ENCODE results near the gene ALK. TPM values are rescaled to one million over a fixed set of nuclear protein-coding genes. Genes with fewer than 3 reads are reported as not detected.

Gene ALK
- total RNA-seq, 8 experiments from 2014 or later = 0.49 to 8.8 (median 3.8) TPM

DNA sequence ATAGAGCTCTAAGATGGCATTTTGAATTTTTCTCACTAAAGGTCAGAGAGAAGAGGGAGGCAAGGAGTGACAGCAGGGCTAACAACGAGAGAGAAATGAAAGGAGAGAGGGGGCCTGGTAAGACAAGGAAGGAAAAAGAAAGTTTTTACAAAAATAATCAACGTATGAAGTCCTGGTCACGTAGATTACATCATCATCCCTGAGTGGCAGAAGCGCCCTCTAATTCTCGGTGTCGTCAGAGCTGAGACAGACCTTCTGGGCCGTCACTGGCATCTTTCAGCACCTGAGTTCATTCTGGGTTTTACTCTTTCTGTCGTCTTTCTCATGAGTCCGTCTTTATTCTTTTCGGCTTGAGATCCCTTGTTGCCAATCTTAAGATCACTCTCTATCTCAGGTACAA lies 329.8 kb downstream of the ALK start:
- Histone ChIP-seq H3K27ac (no peak overlapping the region), H3K4me3 (no peak overlapping the region), H3K4me1 (replicated peaks in 1 of 2) (peaks cover 0 to under 1% of the 10 kb centered on the region in 2 donors)
- no peak for ATAC-seq (replicated peaks in 6 of 8)
- whole genome bisulfite sequencing, 10 experiments = 67 to 97% (median 88%) methylated on average over 2 to 10 of the region's 10 CpGs
- in situ Hi-C loops (cut with MboI; ENCODE audit: low pct_unique_long_range_greater_than_20kb in 2 of 9, low sequenced_read_pairs in 9 of 9, unreplicated experiment in 9 of 9) = no loop called here

DNA sequence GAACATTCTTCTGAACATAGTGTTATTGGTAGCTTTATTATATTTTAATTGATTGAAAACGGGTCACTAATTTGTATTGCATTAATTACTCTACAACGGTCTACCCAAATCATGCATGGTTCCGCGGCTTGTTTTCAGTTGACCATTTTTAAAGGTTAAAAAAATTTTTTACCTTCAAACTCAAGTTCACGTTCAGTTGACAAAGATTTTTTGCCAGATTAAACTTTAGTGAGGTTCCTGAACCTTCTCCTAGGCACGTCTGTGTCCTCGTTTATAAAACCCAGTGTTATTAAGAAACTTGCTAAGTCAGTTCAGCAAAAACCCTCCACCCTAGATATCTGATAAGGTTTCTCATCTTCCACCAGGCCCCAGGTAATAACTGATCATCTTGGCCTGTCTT lies 331.2 kb downstream of the ALK start:
- WGBS, 10 experiments = 71 to 100% (median 96%) methylated on average over 1 to 7 of the region's 7 CpGs; no CpG with 5 or more reads in 2 of the 10 experiments

DNA sequence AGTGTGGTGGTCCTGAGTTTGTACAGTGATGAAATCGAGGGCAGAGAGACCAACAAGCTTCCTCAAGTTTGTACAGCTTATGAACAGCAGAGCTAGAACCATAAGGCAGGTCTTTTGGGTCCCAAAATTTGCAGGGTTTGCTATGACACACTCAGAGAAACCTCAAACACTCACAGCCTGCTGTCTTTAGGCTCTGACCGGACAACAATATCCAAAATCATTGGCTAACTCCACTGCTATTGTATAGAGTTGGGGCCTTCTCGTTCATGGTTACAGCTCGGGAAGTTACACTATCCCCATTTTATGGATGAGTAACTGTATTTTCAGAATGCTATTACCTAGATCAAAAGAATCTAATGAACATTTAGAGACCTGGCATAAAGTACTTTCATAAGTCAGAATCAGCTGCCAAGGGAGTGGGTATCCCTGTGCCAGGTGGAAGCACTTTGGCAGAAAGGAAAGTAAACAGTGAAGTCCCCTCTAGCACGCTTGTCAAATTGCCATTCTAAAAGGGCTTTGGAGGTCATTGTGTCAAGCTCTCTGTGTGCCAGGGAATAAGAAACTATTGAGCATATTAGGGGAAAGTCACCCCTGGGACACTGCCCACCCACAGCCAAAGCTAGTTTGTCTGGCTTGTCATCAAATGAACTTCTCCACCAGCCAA lies 331.8 kb downstream of the ALK start:
- in situ Hi-C loops (cut with MboI; ENCODE audit: low pct_unique_long_range_greater_than_20kb in 2 of 9, low sequenced_read_pairs in 9 of 9, unreplicated experiment in 9 of 9) = no loop called here
- no peak for ATAC-seq (replicated peaks in 6 of 8)
- no peak overlapping the region for H3K4me3 ChIP-seq
- 60 to 100% (median 89%) methylated on average over 1 to 5 of the region's 5 CpGs; no CpG with 5 or more reads in 1 of the 10 experiments for WGBS, 10 experiments
- H3K4me1 ChIP-seq (replicated peaks in 1 of 2) = no peaks in the 10 kb centered on the region
- H3K27ac ChIP-seq = no peak overlapping the region

More for the DNA sequence above, 331.2 kb downstream of the ALK start:
- no peak overlapping the region for H3K27ac ChIP-seq
- ATAC-seq (replicated peaks in 6 of 8) = no peak
- H3K4me1 ChIP-seq (replicated peaks in 1 of 2) = no peaks in the 10 kb centered on the region
- no peak overlapping the region for H3K4me3 ChIP-seq
- in situ Hi-C loops (cut with MboI; ENCODE audit: low pct_unique_long_range_greater_than_20kb in 2 of 9, low sequenced_read_pairs in 9 of 9, unreplicated experiment in 9 of 9) = no loop called here

DNA sequence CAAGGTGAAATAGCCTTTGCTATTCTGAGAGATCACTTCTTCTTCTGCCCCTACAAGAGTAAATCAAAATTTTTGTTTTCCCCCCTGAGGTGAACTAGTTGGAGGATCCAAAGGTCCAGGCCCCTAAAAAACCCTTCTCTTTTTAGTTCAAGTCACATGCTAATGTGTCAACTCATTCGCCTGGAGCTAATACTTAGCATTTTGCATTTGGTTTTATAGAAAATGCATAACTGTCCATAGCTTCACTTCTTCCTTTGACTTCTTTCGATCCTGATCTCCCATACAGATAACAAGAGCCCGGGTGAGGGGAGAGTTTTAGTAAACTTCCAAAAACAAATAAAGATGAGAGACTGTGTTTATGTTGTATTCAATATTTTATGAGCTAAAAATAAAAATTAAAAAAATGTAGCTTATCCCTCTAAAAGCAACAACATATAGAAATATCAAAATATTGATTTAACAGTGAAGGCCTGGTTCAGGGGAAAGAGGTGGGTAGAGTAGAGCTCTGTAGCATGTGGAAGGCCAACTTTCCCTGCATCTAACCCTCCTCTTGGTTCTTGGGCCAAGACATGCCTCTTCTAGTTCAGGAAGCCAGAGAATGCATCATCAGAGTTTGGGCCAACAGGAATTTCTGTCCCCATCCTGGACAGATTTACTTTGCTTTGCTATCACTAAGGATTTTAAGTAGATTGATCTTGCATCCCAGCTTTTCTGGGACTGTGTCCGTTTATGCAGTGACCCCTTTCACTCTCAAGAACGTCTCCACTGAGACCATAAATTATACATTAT lies 333.8 kb downstream of the ALK start:
- Histone ChIP-seq H3K27ac (no peak overlapping the region), H3K4me3 (no peak overlapping the region), H3K4me1 (replicated peaks in 1 of 2) (no peaks in the 10 kb centered on the region)
- ATAC-seq (replicated peaks in 6 of 8) = peak in 3 of 8 experiments; percentile 70 to 81 (median 73)
- in situ Hi-C loops (cut with MboI; ENCODE audit: low pct_unique_long_range_greater_than_20kb in 2 of 9, low sequenced_read_pairs in 9 of 9, unreplicated experiment in 9 of 9) = no loop called here
- 6 to 92% (median 80%) methylated on average over 1 to 5 of the region's 5 CpGs for WGBS, 10 experiments

DNA sequence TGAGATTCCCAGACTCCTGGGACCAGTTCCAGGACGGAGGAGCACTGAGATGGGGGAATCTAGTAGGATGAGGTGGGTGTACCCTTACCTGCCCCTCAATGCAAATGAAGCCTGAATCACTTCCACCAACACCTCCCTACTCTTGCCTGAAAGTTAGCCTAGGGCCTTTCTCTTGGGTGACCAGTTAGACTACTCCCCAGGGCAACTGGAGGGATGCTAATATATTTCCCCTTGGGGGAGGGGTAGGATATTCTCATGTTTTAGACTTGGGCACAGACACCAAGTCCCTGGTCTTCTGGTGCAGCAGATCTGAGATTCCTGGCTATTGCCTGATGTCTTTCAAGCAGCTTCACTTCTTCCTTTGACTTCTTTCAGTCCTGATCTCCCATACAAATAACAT lies 334.5 kb downstream of the ALK start:
- in situ Hi-C loops (cut with MboI; ENCODE audit: low pct_unique_long_range_greater_than_20kb in 2 of 9, low sequenced_read_pairs in 9 of 9, unreplicated experiment in 9 of 9) = no loop called here
- no peaks in the 10 kb centered on the region for H3K4me1 ChIP-seq (replicated peaks in 1 of 2)
- WGBS, 10 experiments = 63 to 100% (median 88%) methylated on average over 1 of the region's 1 CpG; no CpG with 5 or more reads in 6 of the 10 experiments
- no peak overlapping the region for H3K4me3 ChIP-seq
- H3K27ac ChIP-seq = no peak overlapping the region
- peak in 2 of 8 experiments; percentile 59 to 65 for ATAC-seq (replicated peaks in 6 of 8)

DNA sequence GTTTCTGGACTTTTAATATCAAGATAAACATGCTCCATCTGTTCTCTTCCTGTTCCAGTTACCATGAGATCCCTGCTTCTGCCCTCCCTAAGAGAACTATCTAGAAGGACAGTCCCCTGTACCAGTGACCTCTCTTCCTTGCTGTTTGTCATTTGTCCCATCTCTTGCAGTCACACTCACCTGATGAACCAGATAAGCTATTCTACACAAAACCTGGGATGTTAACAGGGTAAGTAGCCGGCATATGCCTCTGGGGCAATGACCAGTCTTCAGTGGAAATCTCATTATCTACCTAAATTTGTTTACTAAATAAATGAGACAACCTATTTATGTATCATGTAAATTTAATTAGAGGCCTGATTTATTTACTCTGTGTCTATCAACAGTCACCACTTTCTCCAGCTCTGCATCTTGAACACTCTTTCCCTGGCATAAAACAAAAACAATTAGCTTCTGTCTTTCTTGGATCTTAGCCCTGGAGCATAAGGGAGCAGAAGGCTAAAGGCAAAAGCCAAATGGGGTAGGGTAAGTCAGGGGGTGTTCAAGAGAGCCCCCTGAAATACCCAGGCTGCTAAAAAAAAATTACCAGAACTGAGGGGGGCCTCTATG lies 337.7 kb downstream of the ALK start:
- peaks cover 11 to 21% of the 10 kb centered on the region in 2 donors for H3K4me1 ChIP-seq (replicated peaks in 1 of 2)
- no peak for ATAC-seq (replicated peaks in 6 of 8)
- no peak overlapping the region for H3K4me3 ChIP-seq
- WGBS, 10 experiments = 80 to 100% (median 87%) methylated on average over 1 of the region's 1 CpG; no CpG with 5 or more reads in 4 of the 10 experiments
- H3K27ac ChIP-seq = no peak overlapping the region
- in situ Hi-C loops (cut with MboI; ENCODE audit: low pct_unique_long_range_greater_than_20kb in 2 of 9, low sequenced_read_pairs in 9 of 9, unreplicated experiment in 9 of 9) = no loop called here

DNA sequence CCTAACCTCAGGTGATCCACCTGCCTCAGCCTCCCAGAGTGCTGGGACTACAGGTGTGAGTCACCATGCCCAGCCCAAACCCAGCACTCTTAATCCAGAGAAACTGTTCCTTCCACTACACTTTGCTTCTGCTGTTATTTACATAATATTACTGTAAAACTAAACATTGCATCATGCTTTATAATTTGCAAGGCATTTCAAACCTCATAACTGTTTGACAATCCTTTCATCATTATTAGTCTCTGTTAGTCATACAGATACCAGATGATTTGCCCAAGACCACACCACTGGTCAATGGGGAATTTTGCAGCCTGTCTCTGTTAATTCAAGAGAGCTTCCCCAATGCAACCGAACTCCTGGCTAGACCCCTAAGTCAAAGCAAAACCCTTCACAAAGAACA lies 338.3 kb downstream of the ALK start:
- Histone ChIP-seq H3K4me1 (replicated peaks in 1 of 2) (peaks cover 12 to 26% of the 10 kb centered on the region in 2 donors), H3K4me3 (no peak overlapping the region), H3K27ac (no peak overlapping the region)
- 57 to 100% (median 85%) methylated on average over 1 of the region's 1 CpG; no CpG with 5 or more reads in 4 of the 10 experiments for WGBS, 10 experiments
- ATAC-seq (replicated peaks in 6 of 8) = peak in 6 of 8 experiments; percentile 16 to 75 (median 57)
- in situ Hi-C loops (cut with MboI; ENCODE audit: low pct_unique_long_range_greater_than_20kb in 2 of 9, low sequenced_read_pairs in 9 of 9, unreplicated experiment in 9 of 9) = no loop called here

DNA sequence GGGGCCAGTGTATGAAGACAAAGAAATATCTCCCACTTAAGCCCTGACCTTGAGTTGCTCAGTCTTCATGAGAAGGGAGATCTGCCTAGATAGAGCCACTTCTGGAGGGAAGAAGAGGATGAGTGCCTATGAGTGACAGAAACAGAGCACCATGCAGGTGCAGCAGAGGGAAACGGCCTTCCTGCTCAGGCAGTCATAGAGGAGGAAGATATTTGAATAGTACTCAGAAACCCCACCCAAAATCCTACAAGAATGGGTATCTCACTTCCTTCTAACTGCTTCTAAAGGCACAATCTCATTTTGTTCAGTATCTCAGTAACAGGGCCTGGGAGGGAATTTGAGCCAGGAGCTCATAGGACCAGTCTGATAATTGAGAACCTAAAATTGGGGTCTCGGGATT lies 339.3 kb downstream of the ALK start:
- 33 to 88% (median 83%) methylated on average over 1 to 2 of the region's 2 CpGs; no CpG with 5 or more reads in 5 of the 10 experiments for WGBS, 10 experiments
- Histone ChIP-seq H3K27ac (no peak overlapping the region), H3K4me1 (replicated peaks in 1 of 2) (peaks cover 22 to 36% of the 10 kb centered on the region in 2 donors), H3K4me3 (no peak overlapping the region)
- ATAC-seq (replicated peaks in 6 of 8) = no peak
- in situ Hi-C loops (cut with MboI; ENCODE audit: low pct_unique_long_range_greater_than_20kb in 2 of 9, low sequenced_read_pairs in 9 of 9, unreplicated experiment in 9 of 9) = no loop called here

DNA sequence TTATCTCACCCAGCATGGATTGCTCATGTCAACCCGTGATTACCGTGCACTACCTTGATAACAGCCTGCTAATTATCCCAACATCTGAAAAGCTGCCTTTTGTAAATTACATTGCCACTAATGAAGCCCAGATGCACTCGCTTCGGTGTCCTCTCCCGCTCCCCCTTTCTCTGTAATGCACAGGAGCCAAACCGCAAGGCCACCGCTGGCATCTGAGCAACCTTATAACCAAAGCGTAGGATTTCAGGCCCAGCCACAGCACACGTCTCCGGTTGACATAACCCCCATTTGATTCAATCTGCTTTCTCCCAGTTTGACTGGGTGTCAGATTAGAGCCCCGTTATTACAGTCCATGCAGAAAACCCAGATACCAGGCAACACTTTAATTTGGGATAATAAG lies 341.2 kb downstream of the ALK start:
- peak in 5 of 8 experiments; percentile 24 to 59 (median 34) for ATAC-seq (replicated peaks in 6 of 8)
- in situ Hi-C loops (cut with MboI; ENCODE audit: low pct_unique_long_range_greater_than_20kb in 2 of 9, low sequenced_read_pairs in 9 of 9, unreplicated experiment in 9 of 9) = no loop called here
- 0 to 100% (median 67%) methylated on average over 1 to 8 of the region's 11 CpGs; no CpG with 5 or more reads in 2 of the 10 experiments for WGBS, 10 experiments
- Histone ChIP-seq H3K4me3 (no peak overlapping the region), H3K27ac (no peak overlapping the region), H3K4me1 (replicated peaks in 1 of 2) (peaks cover 35 to 54% of the 10 kb centered on the region in 2 donors)

DNA sequence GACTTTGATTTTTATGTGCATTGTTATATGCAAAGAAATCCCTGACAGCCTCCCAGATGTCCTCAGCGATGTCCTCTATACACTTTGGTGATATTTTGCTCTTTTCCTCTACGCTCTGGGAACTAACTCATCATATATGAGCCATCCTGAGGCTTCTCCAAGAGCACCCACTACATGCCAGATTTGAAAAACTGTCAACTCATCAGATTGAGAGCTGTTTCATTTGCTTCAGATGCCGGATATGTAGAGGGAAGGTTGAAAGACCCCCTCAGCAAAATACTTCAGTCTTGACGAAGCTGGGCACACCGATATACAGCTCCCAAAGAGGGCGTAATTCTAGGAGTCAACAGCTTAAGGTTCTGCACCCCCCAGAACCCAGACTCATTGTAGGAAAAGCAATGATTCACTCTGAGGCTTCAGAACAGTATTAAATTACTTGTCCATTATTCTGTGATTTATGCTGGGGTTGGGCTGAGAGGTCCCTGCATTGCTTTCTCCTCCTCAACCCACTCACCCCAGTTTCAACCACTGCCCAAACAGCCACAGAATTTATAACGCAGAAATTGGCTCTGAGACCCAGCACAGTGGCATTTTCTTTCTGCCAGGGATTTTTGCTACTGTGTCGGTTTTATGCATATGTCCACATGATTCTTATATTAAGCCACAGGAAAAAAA lies 341.8 kb downstream of the ALK start:
- H3K4me1 ChIP-seq (replicated peaks in 1 of 2) = peaks cover 35 to 60% of the 10 kb centered on the region in 2 donors
- H3K4me3 ChIP-seq = no peak overlapping the region
- no peak overlapping the region for H3K27ac ChIP-seq
- ATAC-seq (replicated peaks in 6 of 8) = peak in 6 of 8 experiments; percentile 60 to 71 (median 66)
- in situ Hi-C loops (cut with MboI; ENCODE audit: low pct_unique_long_range_greater_than_20kb in 2 of 9, low sequenced_read_pairs in 9 of 9, unreplicated experiment in 9 of 9) = no loop called here
- WGBS, 10 experiments = 33 to 95% (median 61%) methylated on average over 1 to 8 of the region's 8 CpGs

DNA sequence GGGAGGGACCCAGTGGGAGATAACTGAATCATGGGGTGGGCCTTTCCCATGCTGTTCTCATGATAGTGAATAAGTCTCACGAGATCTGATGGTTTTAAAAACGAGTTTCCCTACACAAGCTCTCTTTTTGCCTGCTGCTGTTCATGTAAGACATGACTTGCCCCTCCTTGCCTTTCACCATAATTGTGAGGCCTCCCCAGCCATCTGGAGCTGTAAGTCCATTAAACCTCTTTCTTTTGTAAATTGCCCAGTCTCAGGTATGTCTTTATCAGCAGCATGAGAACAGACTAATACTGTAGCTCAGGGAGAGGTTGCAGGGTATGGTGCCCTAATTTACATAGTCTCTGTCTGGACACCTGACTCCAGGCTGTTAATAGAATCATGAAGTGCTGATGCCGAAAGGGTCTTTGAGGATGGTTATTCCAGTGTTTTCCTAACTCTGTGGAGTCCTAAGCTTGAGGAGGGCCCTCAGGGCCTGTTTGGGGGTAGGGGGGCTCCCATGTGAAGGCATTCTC lies 343.2 kb downstream of the ALK start:
- WGBS, 10 experiments = 43 to 83% methylated on average over 1 to 2 of the region's 3 CpGs; no CpG with 5 or more reads in 8 of the 10 experiments
- Histone ChIP-seq H3K4me3 (no peak overlapping the region), H3K27ac (no peak overlapping the region), H3K4me1 (replicated peaks in 1 of 2) (peaks cover 35 to 68% of the 10 kb centered on the region in 2 donors)
- in situ Hi-C loops (cut with MboI; ENCODE audit: low pct_unique_long_range_greater_than_20kb in 2 of 9, low sequenced_read_pairs in 9 of 9, unreplicated experiment in 9 of 9) = no loop called here
- no peak for ATAC-seq (replicated peaks in 6 of 8)

DNA sequence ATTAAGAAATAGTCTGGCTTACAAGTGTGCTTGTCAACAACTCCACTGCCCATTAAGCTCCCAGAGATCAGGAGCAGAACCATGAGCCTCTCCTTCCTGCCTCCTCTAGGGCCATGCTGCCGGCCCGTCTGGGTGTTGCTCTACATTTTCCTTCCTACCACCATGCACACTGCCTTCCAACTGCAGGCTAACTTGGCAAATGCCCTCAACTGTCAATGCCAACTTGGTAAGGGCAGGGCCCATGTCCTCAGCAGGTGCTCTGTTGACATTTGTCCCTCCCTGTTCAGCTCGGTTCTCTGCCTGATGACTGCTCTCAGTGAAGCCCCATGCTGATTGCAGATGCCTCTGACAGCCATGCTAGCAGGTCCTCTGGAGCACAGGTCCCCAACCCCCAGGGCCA lies 345.2 kb downstream of the ALK start:
- peaks cover 35 to 68% of the 10 kb centered on the region in 2 donors for H3K4me1 ChIP-seq (replicated peaks in 1 of 2)
- H3K27ac ChIP-seq = no peak overlapping the region
- H3K4me3 ChIP-seq = no peak overlapping the region
- in situ Hi-C loops (cut with MboI; ENCODE audit: low pct_unique_long_range_greater_than_20kb in 2 of 9, low sequenced_read_pairs in 9 of 9, unreplicated experiment in 9 of 9) = no loop called here
- ATAC-seq (replicated peaks in 6 of 8) = no peak
- 17 to 94% (median 73%) methylated on average over 1 to 3 of the region's 3 CpGs; no CpG with 5 or more reads in 6 of the 10 experiments for WGBS, 10 experiments
